ENCODE data around the gene MGARP.
"Not testable (repeated sequence)": the region's sequence is repeated elsewhere in the genome, so short reads cannot be mapped to it uniquely, and the experiment has no call there.

Gene MGARP

GRCh38 chr4:139279760-139280620, at the start of gene MGARP:
Gene MGARP (minus strand): TSS chr4:139280225. CDS start chr4:139280158, 67 bp downstream.
- peak; percentile 16 for DNase-seq

DNA sequence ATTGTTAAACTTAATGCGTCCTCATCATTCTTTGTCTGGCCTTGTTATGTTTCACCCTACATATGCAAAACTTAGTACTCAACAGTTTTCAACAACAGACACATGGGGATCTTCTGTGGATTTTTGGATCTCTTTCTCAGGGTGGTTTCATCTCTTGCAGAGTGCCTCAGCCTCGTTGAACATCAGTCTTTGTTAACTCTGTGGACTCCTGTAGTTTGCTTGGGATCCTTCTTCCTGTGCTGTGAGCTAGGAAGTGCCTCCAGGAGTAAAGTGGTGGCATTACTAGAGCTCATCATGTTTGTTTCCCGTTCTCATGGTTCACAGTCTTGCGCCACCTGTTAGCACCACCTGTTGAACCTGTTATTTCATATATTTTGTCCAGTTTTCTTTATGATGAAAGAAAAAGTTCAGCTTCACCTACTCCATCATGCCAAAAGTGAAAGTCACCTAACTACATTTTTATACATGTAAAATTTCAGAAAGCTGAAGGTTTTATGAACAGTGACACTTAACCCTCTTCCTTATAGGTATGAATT, 49.7 kb upstream of the MGARP start:
- no peak for DNase-seq

GRCh38 chr4:139324620-139325019, 44.6 kb upstream of the MGARP start:
- DNase-seq = no peak

GRCh38 chr4:139322541-139322940, 42.5 kb upstream of the MGARP start:
- not testable (repeated sequence) for DNase-seq

- not testable (repeated sequence) for DNase-seq
Observed at GRCh38 chr4:139322070-139322469, 42.0 kb upstream of the MGARP start.

DNA sequence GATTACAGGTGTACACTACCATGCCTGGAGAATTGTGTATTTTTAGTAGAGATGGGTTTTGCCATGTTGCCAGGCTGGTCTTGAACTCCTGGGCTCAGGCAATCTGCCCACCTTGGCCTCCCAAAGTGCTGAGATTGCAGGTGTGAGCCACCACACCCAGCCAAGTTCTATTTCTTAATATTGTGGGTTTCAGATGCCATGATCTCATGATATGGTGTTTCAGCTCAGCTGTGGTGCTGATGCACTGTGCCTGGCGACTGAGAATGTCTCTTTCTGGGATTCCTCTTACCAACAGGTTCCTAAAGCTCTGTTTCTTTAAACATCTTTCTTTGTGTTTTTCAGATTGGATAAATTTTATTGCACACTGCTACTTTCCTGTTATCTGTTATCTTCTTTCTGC, 39.5 kb upstream of the MGARP start:
- DNase-seq = no peak

DNA sequence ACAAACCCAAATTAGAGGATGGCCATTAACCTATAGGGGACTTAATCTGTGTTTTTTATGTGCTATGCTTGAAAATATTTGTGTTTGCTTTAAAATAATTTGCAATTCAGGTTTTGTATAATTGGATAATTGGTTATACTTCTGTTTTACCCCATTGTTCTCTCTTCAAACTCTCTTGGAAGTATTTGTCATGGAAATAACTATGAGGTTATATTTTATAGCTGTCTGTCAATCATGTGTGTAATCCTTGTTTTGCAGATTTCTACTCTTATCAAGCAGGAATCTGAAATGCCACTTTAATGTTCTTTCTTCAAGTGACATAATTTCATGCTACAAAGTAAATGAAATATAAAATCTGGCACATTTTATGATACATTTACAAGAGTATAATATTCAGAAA, 37.6 kb upstream of the MGARP start:
- no peak for DNase-seq

DNA sequence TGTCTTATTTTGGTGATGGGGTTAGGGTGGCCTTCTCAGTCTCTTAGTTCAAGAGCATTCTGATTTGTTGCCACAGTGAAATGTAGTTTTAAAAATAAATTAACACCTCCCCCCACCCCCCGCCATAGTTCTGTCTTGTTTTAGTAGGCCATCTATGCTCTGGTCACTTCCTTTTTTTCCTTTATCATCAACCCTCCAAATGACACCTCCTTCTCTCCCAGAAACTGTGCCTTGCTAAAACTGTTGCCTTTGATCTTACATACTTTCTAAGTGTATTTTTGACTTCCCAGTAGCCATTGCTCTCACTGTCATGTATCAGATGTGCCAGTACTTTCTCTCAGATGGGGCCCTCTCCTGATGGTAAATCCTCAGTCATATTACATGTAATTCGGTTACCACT, 36.7 kb upstream of the MGARP start:
- no peak for DNase-seq

DNA sequence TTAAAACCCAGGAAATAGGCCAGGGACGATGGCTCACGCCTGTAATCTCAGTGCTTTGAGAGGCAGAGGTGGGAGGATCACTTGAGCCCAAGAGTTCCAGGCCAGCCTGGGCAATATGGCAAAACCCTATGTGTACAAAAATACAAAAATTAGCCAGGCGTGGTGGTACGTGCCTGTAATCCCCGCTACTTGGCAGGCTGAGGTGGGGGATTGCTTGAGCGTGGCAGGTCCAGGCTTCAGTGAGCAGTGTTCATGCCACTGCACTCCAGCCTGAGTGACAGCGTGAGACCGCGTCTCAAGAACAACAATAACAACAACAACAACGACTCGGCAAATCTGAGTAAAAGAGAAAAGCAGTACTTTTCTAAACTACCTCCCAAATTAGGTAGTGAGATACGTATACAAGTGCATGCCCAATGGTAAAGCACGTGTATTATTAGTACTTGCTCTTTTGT, 35.2 kb upstream of the MGARP start:
- DNase-seq = no peak

GRCh38 chr4:139314047-139314800, 34.2 kb upstream of the MGARP start:
- no peak for DNase-seq

GRCh38 chr4:139313414-139313813, 33.4 kb upstream of the MGARP start:
- not testable (repeated sequence) for DNase-seq

DNA sequence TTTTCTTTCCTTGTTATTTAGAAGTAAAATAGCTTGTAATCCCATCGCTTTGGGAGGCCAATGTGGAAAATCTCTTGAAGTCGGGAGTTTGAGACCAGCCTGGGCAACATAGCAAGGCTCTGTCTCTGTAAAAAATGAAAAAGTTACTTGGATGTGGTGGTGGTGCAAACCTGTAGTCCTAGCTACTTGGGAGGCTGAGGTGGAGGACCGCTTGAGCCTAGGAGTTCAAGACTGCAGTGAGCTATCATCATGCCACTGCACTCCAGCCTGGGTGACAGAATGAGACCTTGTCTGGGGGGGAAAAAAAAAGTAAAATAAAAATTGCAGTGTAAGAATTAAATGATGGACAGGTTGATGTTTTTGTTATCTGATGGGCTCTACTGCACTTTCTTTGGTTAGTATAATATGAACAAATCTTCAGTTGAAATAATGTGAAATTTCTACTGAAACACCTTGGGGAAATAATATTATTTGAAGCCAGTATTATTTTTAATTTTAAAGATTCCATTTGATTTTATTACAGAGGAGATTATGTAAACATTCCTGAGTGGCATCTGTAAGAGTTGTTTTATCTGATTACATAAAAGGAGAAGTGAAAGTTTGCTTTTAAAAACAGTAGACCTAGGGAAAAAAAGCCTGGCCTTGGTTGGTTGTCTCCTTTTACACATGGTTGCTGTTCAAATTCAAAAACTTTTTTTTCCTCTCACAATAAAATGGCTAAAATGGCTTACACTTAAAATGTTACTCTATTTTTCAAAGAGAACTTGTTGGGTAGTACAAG, 32.7 kb upstream of the MGARP start:
- DNase-seq = no peak

GRCh38 chr4:139311909-139312308, 31.9 kb upstream of the MGARP start:
- no peak for DNase-seq

DNA sequence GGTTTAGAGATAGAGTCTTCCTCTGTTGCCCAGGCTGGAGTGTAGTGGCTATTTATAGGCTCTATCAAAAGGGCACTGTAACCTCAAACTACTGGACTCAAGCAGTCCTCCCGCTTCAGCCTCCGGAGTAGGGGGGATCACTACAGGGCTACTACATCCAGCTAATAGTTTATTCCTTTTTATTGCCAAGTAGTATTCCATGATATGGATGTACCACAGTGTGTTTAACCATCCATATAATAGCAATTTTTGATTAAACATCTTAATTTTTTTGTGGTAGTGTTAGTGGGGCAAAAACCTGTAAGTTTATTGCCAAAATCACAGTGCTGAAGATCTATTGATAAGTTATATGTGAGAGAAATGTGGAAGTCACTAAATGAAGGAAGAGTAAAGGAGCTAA, 24.9 kb upstream of the MGARP start:
- no peak for DNase-seq

DNA sequence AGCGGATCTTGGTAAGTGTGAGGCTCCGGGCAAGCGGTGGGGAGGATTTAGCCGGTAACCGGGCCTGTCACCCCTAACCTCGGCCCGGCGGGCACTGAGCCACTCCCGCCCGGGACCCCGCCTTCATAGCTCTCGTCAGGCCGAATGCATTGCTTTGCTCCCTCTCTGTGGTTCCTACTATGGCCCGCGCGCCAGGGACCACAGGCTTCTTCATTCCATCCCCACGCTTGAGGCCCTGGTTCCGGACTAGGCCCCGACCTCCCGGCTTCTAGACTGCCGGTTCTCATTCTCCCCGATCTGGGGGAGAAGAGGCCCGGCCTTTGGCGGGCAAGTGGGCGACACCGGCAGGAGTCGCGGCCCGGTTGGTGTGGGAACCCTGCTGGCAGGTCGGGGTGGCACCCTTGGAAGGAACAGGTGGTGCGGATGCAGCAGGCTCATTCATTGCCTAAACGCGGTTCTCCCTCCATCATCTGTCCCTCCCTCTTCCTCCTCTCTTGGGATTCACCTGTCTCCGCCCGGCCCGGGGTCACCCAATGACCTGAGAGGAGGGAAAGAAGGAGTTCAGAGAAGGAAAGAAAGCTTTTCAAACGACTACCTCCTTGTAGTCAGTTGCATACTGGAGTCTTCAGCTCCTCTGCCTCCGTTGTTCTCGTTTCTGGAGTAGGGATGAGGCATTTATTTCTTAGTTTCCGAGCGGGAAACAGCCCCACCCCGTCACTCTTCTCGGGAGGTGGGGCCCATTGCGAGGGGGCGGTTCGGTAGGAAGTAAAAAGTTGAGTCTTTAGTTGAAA, 22.0 kb upstream of the MGARP start, which contains the start of gene NDUFC1:
Gene NDUFC1 (minus strand): TSS at position 657 of the 791 bp plus-strand sequence. CDS start 6,679 bp downstream, outside the sequence.
- peak; percentile 46 for DNase-seq

DNA sequence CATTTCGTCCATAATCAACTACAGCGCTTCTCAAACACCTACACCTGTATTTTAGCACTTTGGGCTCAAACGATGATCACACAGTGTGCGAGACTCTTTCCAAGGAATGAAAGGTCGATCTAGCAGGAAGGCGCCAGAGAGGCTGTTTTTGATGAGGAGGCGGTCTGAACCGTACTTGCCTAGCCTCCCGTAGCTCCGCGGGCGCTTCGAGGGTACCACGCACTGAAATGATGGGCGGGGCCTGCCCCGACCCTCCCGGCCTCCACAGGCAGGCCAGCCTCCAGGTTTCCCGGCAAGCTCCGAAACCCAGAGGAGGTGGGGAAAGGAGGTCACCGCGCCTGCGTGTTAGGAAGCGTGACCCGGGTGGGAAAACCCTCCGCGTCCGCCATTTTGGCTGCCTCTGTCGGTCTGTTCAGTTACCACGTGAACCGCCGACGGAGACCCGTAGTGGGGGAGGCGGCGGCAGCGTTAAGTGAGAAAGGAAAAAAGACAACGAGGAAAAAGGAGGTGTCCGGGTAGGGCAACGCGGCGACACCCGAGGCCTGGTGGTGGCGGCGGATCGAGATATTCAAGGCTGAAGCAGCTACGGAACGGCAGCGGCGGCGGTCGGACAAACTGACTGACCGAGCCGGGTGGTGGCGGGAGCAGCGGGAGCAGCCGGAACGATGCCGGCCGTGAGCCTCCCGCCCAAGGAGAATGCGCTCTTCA, 21.2 kb upstream of the MGARP start, which contains the start of gene NAA15:
Gene NAA15 (plus strand): TSS at position 393 of the 708 bp plus-strand sequence. CDS start 273 bp downstream, at position 666.
- DNase-seq = peak; percentile 90

DNA sequence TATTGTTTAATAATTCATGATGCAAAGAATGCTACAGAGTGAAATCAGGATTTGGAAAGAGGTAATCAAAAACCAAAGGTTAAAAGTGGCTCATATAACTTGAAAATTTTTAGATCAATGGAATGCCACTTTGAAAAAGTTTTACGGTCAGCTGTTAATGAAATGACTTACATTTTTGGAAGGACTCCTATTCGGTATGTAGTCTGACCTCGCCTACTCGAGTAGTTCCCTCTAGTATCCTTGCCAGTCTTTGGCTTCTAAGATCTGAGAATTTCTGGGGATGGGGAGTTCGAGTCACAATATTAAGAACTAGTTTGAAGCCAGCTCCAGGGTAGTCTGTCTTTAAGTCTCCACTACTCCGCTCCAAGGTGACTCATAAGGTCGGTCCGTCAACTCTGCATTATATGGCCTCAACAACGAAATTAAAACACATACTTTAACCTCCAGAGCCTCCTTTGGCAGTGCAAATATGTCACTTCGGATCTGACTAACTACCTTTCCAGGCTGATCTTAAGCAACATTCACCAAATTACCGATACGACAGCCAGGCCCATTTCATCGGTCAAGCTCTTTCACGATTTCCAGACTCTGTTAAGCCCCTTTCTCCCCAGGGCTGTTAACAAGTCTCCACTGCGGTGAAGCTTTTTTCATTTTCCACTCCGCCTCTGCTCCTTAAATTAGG, 20.5 kb upstream of the MGARP start:
- no peak for DNase-seq

DNA sequence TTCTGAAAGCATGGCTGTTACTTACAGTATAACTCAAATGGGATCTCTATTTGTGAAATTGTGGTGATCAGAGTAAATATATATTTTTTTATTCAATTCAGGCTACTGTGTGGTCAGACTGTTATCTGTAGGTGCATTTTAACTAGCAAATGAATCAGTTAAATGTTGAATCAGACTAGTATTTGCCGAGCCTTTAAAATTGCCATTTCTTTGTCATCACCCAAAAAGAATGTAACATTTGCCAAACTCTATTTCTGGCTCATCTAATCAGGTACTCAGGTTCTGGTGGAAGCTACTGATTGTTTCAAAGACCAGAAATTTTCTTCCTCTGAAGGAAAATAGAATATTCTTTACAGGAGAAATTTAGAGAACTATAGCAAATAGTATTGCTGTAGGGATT, 19.5 kb upstream of the MGARP start:
- no peak for DNase-seq

DNA sequence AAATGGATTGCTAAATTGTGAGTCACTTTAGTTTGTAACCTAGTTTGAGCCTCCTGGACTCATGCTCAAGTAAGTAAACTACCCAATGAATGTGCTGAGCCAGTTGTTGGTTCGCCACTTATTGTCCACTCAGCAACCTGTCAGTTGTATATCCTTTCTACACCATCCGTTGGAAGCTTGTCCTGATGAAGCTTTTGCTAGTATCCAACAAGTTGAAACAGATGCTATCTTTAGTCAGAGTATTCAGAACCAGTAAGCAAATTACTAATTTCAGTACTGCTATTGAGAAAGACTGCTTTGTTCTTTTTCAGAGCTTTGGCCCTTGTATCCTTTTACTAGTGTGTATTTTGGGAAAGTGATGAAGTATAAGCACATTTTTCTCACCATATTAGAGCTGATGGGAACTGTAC, 17.0 kb upstream of the MGARP start:
- DNase-seq = no peak

DNA sequence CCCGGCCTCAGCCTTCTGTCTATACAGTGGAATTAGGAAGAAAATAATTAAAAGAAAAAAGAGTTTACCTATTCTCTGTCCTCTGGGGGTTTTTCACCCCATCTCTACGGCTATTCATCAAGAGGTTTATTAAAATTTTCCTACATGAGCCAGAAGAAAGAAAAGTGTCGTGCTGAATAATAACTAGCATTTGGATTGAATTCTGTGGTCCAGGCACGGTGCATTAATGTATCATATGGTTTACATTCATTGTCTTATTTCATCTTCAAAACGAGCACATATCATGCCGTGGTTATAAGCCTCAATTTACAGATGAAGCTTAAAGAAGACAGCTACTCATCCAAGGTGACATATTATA, 15.9 kb upstream of the MGARP start:
- no peak for DNase-seq
